B cell (primary cell): ENCODE data around the gene SNX22.

Experiments
- CTCF ChIP-seq: fragments of 200-600 bp; IDR thresholded peaks from one replicate; pipeline ENCODE4 v1.8.0; 2022; ENCODE audit warnings: antibody characterized with exemption, mild to moderate bottlenecking
- EZH2 ChIP-seq: IDR thresholded peaks from 2 replicates; pipeline ENCODE4 v1.6.1; 2012; ENCODE audit warnings: borderline replicate concordance, low read depth, mild to moderate bottlenecking, moderate library complexity, low read length; ENCODE audit not compliant: insufficient read depth, poor library complexity, severe bottlenecking

GRCh38 chr15:64144192-64144564, 7.4 kb upstream of the SNX22 start:
- TF ChIP-seq CTCF = no peak
- TF ChIP-seq EZH2 = no peak
